Measurements from ENCODE around the gene SDHC.
"Not testable (repeated sequence)": the region's sequence is repeated elsewhere in the genome, so short reads cannot be mapped to it uniquely, and the experiment has no call there.

SDHC gene

GRCh38 chr1:161311595-161312181 lies 2.5 kb upstream of the SDHC start:
- DNase-seq = no peak

- no peak for DNase-seq
Measured at GRCh38 chr1:161313554-161314200, 504 bp upstream of the SDHC start.

- not testable (repeated sequence) for DNase-seq
Measured at GRCh38 chr1:161315841-161316674, 1.9 kb downstream of the SDHC start.

GRCh38 chr1:161324020-161324419 lies 9.8 kb downstream of the SDHC start:
- no peak for DNase-seq

GRCh38 chr1:161330346-161330745 lies 16.2 kb downstream of the SDHC start:
- no peak for DNase-seq

GRCh38 chr1:161333166-161333565 lies 19.0 kb downstream of the SDHC start:
- DNase-seq = no peak

- DNase-seq = no peak
Measured at GRCh38 chr1:161335796-161336195, 21.6 kb downstream of the SDHC start.

- DNase-seq = no peak
Measured at GRCh38 chr1:161342177-161342576, 28.0 kb downstream of the SDHC start.

- DNase-seq = no peak
Measured at GRCh38 chr1:161342821-161343220, 28.6 kb downstream of the SDHC start.

- DNase-seq = no peak
Measured at GRCh38 chr1:161350671-161351070, 36.5 kb downstream of the SDHC start.

GRCh38 chr1:161351482-161351881 lies 37.3 kb downstream of the SDHC start:
- no peak for DNase-seq

- no peak for DNase-seq
Measured at GRCh38 chr1:161357073-161357472, 42.9 kb downstream of the SDHC start.

- no peak for DNase-seq
Measured at GRCh38 chr1:161359291-161359690, 45.1 kb downstream of the SDHC start.

- DNase-seq = no peak
Measured at GRCh38 chr1:161364332-161364731, 50.2 kb downstream of the SDHC start.

GRCh38 chr1:161365207-161365606 lies 51.0 kb downstream of the SDHC start:
- no peak for DNase-seq

- DNase-seq = peak; percentile 12
Measured at GRCh38 chr1:161367684-161368400, 53.7 kb downstream of the SDHC start, which contains the start of gene CFAP126. CFAP126 (minus strand) TSS chr1:161367876; CDS start chr1:161367868, 8 bp downstream.

GRCh38 chr1:161373442-161373841 lies 59.3 kb downstream of the SDHC start:
- DNase-seq = no peak

GRCh38 chr1:161374373-161374772 lies 60.2 kb downstream of the SDHC start:
- DNase-seq = no peak

GRCh38 chr1:161378014-161378413 lies 63.8 kb downstream of the SDHC start:
- DNase-seq = no peak

GRCh38 chr1:161379071-161379470 lies 64.9 kb downstream of the SDHC start:
- DNase-seq = no peak

- DNase-seq = no peak
Measured at GRCh38 chr1:161381707-161382106, 67.5 kb downstream of the SDHC start.

- no peak for DNase-seq
Measured at GRCh38 chr1:161382214-161383019, 68.2 kb downstream of the SDHC start.

Data from NCI-H510A (cell line).